GM12878 (cell line): ENCODE results near the gene GPRIN2. TPM values are rescaled to one million over a fixed set of nuclear protein-coding genes. Genes with fewer than 3 reads are reported as not detected.

Experiments
- ATAC-seq: fragments of 200-7000 bp; cut with Tn5 transposase; 3 replicates; pipeline ENCODE4 v1.9.1; 2020; ENCODE audit warnings: mild to moderate bottlenecking, moderate library complexity
- BruUV-seq: library from RNA; stranded (reverse); fragments of 400-500 nt; replicated peaks from 2 replicates; lab custom pipeline; 2021; lab: Mats Ljungman, UMichigan
- CTCF ChIA-PET: fragments of 300-600 bp; sonication (Branson Sonifier 250); formaldehyde crosslinking; extraction: SDS; loops from one replicate; lab custom pipeline; 2021; ENCODE audit warnings: inconsistent platforms; lab: Yijun Ruan, JAX
- POLR2A ChIA-PET: fragments of 350-600 bp; formaldehyde crosslinking; extraction: SDS; loops from one replicate; lab custom pipeline; 2021; ENCODE audit warnings: inconsistent platforms; lab: Charles Lee
- RAD21 ChIA-PET: fragments of 300-600 bp; sonication (Branson Sonifier 250); formaldehyde crosslinking; loops from one replicate; lab custom pipeline; 2023; ENCODE audit warnings: antibody characterized with exemption; ENCODE audit not compliant: unreplicated experiment; lab: Charles Lee
- SMC1A ChIA-PET: fragments of 300-600 bp; sonication (Branson Sonifier 250); formaldehyde crosslinking; loops from one replicate; lab custom pipeline; 2023; ENCODE audit not compliant: unreplicated experiment, uncharacterized antibody; lab: Charles Lee
- DNase-seq: peaks from one replicate; pipeline ENCODE4 v3.0.0-alpha.2; 2011; ENCODE audit warnings: low read depth, low spot score
- FAIRE-seq: peaks from 3 replicates; lab custom pipeline; 2011; peaks lifted over from hg19 to GRCh38; lab: Jason Lieb, UNC
- H2AFZ ChIP-seq: 2 replicates; pipeline ENCODE4 v1.6.0; 2011; ENCODE audit warnings: low read depth, low read length, control low read depth; ENCODE audit not compliant: control insufficient read depth
- H3K27ac ChIP-seq: 2 replicates; pipeline ENCODE4 v1.5.1; 2011; ENCODE audit warnings: control low read depth; ENCODE audit not compliant: control insufficient read depth, insufficient read depth
- H3K27me3 ChIP-seq, 2 experiments: replicated peaks in 1 of 2; 2 replicates each; pipeline versions ENCODE4 v1.6.0 to v1.6.1; 2011; ENCODE audit warnings: low read length in 1 of 2; ENCODE audit not compliant: control insufficient read depth in 2 of 2, insufficient read depth in 2 of 2
- H3K36me3 ChIP-seq, 2 experiments: 2 replicates each; pipeline ENCODE4 v1.5.1; 2011; ENCODE audit warnings: low read length in 1 of 2; ENCODE audit not compliant: control insufficient read depth in 2 of 2, insufficient read depth in 2 of 2
- H3K4me1 ChIP-seq: 2 replicates; pipeline ENCODE4 v1.6.1; 2011; ENCODE audit warnings: mild to moderate bottlenecking, low read length, moderate library complexity, mixed read lengths; ENCODE audit not compliant: control insufficient read depth, insufficient read depth
- H3K4me2 ChIP-seq: 2 replicates; pipeline ENCODE4 v1.6.0; 2011; ENCODE audit warnings: control low read depth; ENCODE audit not compliant: control insufficient read depth, insufficient read depth
- H3K4me3 ChIP-seq: fragments of 200-600 bp; sonication (generic); 2 replicates; pipeline ENCODE4 v1.5.1; 2016
- H3K79me2 ChIP-seq: 2 replicates; pipeline ENCODE4 v1.6.0; 2011; ENCODE audit warnings: low read length; ENCODE audit not compliant: control insufficient read depth, insufficient read depth
- H3K9ac ChIP-seq: 2 replicates; pipeline ENCODE4 v1.8.0; 2011; ENCODE audit warnings: low read length, control low read depth, mixed read lengths; ENCODE audit not compliant: control insufficient read depth, insufficient read depth
- H3K9me3 ChIP-seq: replicated peaks from 3 replicates; pipeline ENCODE4 v1.5.1; 2011; ENCODE audit warnings: mild to moderate bottlenecking, low read length; ENCODE audit not compliant: control insufficient read depth, insufficient read depth
- H4K20me1 ChIP-seq: 2 replicates; pipeline ENCODE4 v1.6.0; 2011; ENCODE audit not compliant: control insufficient read depth, insufficient read depth
- ATF7 ChIP-seq: fragments of 450-650 bp; IDR thresholded peaks from 2 replicates; pipeline ENCODE4 v1.6.1; 2016; ENCODE audit warnings: low read depth, mild to moderate bottlenecking
- BRCA1 ChIP-seq: IDR thresholded peaks from 2 replicates; pipeline ENCODE4 v1.6.1; 2011; ENCODE audit warnings: low read depth, low read length, improper control_type of control experiment
- FOS ChIP-seq: IDR thresholded peaks from 3 replicates; pipeline ENCODE4 v1.6.1; 2011; ENCODE audit warnings: borderline replicate concordance; ENCODE audit not compliant: insufficient read length; ENCODE audit errors: extremely low read depth
- FOXK2 ChIP-seq: fragments of 450-650 bp; IDR thresholded peaks from 2 replicates; pipeline ENCODE4 v1.6.1; 2017; ENCODE audit warnings: mild to moderate bottlenecking, moderate library complexity
- IRF5 ChIP-seq: fragments of 450-650 bp; IDR thresholded peaks from 2 replicates; pipeline ENCODE4 v1.6.1; 2017; ENCODE audit warnings: borderline replicate concordance
- NFIC ChIP-seq: IDR thresholded peaks from 2 replicates; pipeline ENCODE4 v1.6.1; 2012; ENCODE audit warnings: low read depth, mild to moderate bottlenecking, inconsistent platforms, low read length, moderate library complexity
- RCOR1 ChIP-seq: conservative IDR thresholded peaks from 2 replicates; pipeline ENCODE4 v1.6.1; 2012; ENCODE audit warnings: low read depth, low read length, improper control_type of control experiment
- SREBF2 ChIP-seq: IDR thresholded peaks from 2 replicates; pipeline ENCODE4 v1.6.1; 2012; ENCODE audit warnings: mild to moderate bottlenecking, low read length
- ZNF217 ChIP-seq: fragments of 450-650 bp; IDR thresholded peaks from 2 replicates; pipeline ENCODE4 v1.6.1; 2017; ENCODE audit warnings: antibody characterized with exemption, mild to moderate bottlenecking
- ZSCAN29 ChIP-seq: fragments of 450-650 bp; IDR thresholded peaks from 2 replicates; pipeline ENCODE4 v1.6.1; 2017; ENCODE audit warnings: mild to moderate bottlenecking, moderate library complexity
- WGBS: methylation state at CpG from one replicate; pipeline ENCODE4 v1.1.6; 2016; ENCODE audit warnings: low lambda C conversion rate; ENCODE audit not compliant: insufficient replicate concordance, insufficient coverage; ENCODE audit errors: missing lambda C conversion rate; 5-methylcytosine and 5-hydroxymethylcytosine counted together
- in situ Hi-C: fragments of 300-500 bp; cut with MboI; formaldehyde crosslinking; loops from 9 replicates; pipeline ENCODE4 v1.14.3; 2018; ENCODE audit warnings: mixed read lengths
- intact Hi-C: fragments of 100-400 bp; cut with micrococcal nuclease; formaldehyde crosslinking; loops from one replicate; pipeline ENCODE4 v1.14.2; 2022; ENCODE audit not compliant: unreplicated experiment
- polyA plus RNA-seq, 11 experiments: library from polyadenylated mRNA; depleted of rRNA in 4 of 11; unstranded in 6 of 11; stranded (reverse) in 5 of 11; fragments of >200 nt; fragmentation: Nextera tagmentation in 4 of 11; fragmentation: Illumina TruSeq in 1 of 11; extraction: Ambion mirVana in 4 of 11; extraction: Trizol in 1 of 11; gene quantifications; 1 replicate in 1 of 11; 2 replicates in 10 of 11; pipeline versions ENCODE4 v1.2.1 to v1.2.3, GENCODE V29; 2011 to 2016; ENCODE audit warnings: inconsistent platforms in 2 of 11, missing spikeins in 2 of 11, low read depth in 1 of 11
- total RNA-seq, 4 experiments: library from RNA; depleted of rRNA in 3 of 4; stranded (reverse); fragments of >200 nt in 3 of 4; fragmentation: Illumina TruSeq in 1 of 4; extraction: Trizol in 1 of 4; gene quantifications; 2 replicates each; pipeline versions ENCODE4 v1.2.1 to v1.2.3, GENCODE V29; 2013 to 2021

Gene GPRIN2
- total and polyA plus RNA-seq, 10 of the 15 experiments (the other 5 are each of a cell fraction or from before 2014, with no cell fraction given), result 0.13 TPM; not detected in 9

GRCh38 chr10:46555366-46555712 is 1.1 kb downstream of the GPRIN2 start (continued):
- TF ChIP-seq SREBF2 (no peak), ZNF217 (no peak)

- no peak for FAIRE-seq
- no peak for DNase-seq
- H3K36me3 ChIP-seq, result no peaks in the 10 kb centered on the region
- H3K9me3 ChIP-seq, result no peaks in the 10 kb centered on the region
- CTCF ChIA-PET, result no interaction called here
- ATAC-seq, result no peak
- SMC1A ChIA-PET, result no interaction called here
- POLR2A ChIA-PET, result no interaction called here
- H3K27ac ChIP-seq, result no peak overlapping the region
- H3K4me1 ChIP-seq, result no peaks in the 10 kb centered on the region
- in situ Hi-C loops, result no loop called here
- peaks cover 6% of the 10 kb centered on the region in 2 experiments; a peak in 3 of 4 replicates for H3K27me3 ChIP-seq
- BruUV-seq, result no TSS peak
- H2AFZ ChIP-seq, result no peak overlapping the region
- H3K4me3 ChIP-seq, result no peak overlapping the region
- TF ChIP-seq RCOR1 (no peak), FOXK2 (no peak), FOS (no peak), IRF5 (no peak), BRCA1 (no peak), ATF7 (no peak), NFIC (no peak), ZSCAN29 (no peak)
- H3K9ac ChIP-seq, result no peak overlapping the region
- RAD21 ChIA-PET, result no interaction called here
- intact Hi-C loops, result no loop called here
- H3K4me2 ChIP-seq, result no peak overlapping the region
- 35% methylated on average over 7 of the region's 7 CpGs for WGBS
- H3K79me2 ChIP-seq, result no peaks in the 10 kb centered on the region
- peaks cover 3% of the 10 kb centered on the region; the same call in 1 of the 2 replicates for H4K20me1 ChIP-seq
These were observed 2.2 kb downstream of the GPRIN2 start for GRCh38 chr10:46554166-46554781.
